WI38 (cell line): ENCODE measurements around the gene KIF26B.

ENCODE experiments used
- H3K4me3 ChIP-seq: 2 replicates; pipeline ENCODE4 v1.5.1; 2011; ENCODE audit warnings: low read depth, mild to moderate bottlenecking, control low read depth, low read length
- CTCF ChIP-seq: IDR thresholded peaks from 2 replicates; pipeline ENCODE4 v1.5.1; 2012; ENCODE audit warnings: low read depth, mild to moderate bottlenecking, control low read depth, low read length

KIF26B gene

GRCh38 chr1:245556057-245556456, 401.3 kb downstream of the KIF26B start:
- no peak overlapping the region for H3K4me3 ChIP-seq
- no peak for TF ChIP-seq CTCF

DNA sequence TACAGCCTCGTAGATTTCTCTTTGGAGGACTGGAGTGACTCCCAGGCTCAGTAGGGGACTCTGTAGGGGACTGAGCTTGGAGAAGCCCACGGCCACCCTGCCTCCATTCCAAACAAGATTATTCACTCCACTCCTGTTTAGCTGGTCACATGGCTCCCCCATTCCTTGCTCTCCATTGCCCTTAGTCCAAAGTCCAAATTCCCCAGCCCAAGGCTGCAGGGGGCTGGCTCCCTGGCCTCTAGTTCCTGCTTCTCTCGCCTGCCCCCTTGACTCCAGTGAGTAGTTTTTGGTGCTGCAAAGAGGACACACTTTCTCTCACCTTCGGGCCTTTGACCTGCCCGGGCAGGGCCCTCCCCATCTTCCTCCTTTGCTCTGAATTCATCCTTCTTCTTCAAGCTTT, 403.3 kb downstream of the KIF26B start:
- no peak for TF ChIP-seq CTCF
- no peak overlapping the region for H3K4me3 ChIP-seq

DNA sequence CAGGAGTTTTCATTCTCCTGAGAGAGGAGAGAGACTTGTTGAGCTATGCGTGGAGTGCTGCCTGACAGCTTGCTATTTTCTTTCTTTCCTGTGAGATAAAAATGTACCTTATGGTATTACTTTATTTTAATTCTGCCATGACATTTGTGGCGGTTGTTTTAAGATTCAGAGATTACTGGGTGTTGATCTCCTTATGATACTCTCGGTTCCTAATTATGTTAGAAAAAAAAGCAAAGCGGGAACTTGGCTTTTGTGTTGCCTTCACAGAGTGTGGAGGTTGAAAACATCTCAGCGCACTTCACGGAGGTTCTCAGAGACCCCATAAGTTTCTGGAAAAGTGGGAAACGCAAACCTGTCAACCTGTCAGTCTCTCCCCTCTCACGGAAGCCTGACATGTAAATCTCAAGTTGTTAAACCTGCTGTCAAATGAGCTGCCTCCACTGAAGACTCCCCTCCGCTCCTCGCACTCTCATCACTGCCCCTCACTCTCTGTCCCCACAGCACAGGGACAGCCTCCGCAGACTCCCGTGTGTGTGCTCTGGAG, 405.6 kb downstream of the KIF26B start:
- no peak for TF ChIP-seq CTCF
- H3K4me3 ChIP-seq: no peak overlapping the region

DNA sequence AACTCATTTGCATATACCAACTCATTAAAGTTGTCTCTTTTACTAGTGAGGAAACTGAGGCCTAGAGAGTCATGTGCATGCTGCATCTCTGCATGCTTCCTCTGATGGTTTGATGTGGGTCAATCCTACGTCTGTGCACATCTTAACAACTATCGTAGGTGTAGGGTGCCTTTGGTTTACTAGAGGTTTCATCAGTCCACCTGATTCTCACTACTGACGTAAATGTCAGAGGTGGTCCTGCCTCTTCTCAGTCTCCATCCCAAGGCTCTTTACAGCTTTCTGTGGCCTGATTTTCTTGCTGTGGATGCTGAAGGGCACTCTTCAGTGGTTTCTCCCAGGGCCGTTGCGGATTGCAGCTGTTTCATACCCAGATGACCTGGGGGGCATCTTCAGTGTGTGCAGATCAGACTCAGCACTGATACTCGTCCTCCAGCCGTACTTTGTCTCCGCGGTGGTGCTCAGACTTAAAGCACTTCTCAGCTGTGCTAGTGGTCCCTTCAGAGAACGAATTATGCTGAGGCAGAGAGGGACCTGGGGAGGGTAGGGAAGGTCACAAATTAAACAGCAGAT, 407.0 kb downstream of the KIF26B start:
- TF ChIP-seq CTCF: no peak
- no peak overlapping the region for H3K4me3 ChIP-seq

GRCh38 chr1:245566134-245566533, 411.3 kb downstream of the KIF26B start:
- no peak overlapping the region for H3K4me3 ChIP-seq
- no peak for TF ChIP-seq CTCF

DNA sequence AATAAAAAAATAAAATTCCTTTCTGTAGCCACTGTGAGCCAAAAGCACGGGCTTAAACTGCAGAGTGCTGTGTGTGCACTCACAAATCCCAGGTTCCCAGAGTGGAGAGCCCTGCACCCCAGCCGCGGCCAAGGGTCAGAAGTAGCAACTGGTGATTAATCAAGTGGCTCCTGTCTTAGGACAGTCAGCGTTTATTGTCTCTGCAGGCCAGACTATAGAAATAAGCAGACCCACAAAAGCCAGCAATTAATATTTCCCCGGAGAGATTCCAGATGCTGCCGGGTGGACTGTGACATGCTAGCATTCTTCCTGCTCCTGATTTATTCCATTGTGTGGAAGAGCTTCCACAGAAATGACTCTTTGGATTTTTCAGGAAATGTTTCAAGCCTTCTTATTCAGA, 412.2 kb downstream of the KIF26B start:
- no peak for TF ChIP-seq CTCF
- no peak overlapping the region for H3K4me3 ChIP-seq

DNA sequence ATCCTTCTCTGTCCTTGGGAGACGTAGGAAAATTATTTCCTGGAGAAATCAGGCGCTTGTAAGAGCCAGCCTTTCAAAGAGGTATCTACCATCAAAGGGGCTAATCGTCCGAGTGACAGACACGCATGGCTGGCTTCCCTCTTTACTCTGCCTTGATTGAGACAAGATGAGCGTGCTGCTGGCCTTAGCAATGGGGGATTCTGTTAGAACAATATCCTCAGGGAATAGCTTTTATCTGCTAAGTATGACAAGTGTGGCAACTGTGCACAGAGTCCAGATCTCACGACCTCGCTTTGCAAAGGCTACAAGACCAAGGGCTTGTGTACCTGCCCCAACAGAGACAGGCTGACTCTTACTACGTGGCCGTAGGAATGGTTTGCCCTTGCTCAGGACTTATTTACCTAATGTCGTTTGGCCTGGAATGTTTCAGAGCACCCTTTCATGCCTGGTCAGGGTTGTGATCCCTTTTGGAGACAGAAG, 417.1 kb downstream of the KIF26B start:
- TF ChIP-seq CTCF: no peak
- H3K4me3 ChIP-seq: no peak overlapping the region
